ENCODE data around the gene COL8A1. TPM values are rescaled to one million over a fixed set of nuclear protein-coding genes. Genes with fewer than 3 reads are reported as not detected.

COL8A1 gene
- total RNA-seq, 1 experiment from 2014 or later: 24.4 TPM

DNA sequence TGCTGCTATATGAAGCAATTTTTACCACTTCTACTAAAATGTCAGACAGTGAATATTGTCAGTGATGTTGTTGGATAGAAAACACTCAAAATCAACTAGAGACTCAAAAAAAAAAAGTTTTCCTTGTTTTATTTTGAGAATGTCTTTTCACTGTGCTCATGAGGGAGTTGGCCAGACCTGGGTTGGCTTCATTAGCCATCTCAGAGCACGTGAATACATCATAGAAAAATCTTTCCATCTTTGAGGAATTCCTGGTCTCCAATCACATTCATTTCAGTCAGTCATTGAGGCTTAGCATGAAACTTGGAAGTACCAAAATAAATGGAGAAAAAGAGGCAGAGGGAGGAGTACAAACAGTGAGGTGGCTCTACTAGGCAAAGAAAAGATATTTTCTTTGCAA, 121.6 kb downstream of the COL8A1 start:
- DNase-seq (ENCODE audit: low spot score): no peak

DNA sequence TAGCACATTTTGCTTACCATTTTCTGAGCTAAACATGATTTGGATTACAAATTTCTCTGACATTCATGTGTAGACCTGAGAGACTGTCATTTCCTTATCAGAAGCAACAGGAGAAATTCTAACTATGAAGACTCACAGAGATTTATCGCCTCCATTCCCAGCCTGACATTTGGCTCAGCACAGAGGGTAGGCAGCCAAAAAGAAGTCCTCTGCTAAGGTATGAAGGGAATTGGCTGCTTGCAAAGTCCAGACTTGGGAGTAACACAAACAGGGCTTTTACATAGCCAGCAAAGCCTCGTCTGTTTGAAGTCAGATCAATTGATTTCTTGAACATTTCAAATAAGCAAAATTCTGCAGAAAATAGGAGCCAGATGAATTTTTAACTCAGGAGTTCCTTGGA, 122.2 kb downstream of the COL8A1 start:
- no peak for DNase-seq (ENCODE audit: low spot score)

DNA sequence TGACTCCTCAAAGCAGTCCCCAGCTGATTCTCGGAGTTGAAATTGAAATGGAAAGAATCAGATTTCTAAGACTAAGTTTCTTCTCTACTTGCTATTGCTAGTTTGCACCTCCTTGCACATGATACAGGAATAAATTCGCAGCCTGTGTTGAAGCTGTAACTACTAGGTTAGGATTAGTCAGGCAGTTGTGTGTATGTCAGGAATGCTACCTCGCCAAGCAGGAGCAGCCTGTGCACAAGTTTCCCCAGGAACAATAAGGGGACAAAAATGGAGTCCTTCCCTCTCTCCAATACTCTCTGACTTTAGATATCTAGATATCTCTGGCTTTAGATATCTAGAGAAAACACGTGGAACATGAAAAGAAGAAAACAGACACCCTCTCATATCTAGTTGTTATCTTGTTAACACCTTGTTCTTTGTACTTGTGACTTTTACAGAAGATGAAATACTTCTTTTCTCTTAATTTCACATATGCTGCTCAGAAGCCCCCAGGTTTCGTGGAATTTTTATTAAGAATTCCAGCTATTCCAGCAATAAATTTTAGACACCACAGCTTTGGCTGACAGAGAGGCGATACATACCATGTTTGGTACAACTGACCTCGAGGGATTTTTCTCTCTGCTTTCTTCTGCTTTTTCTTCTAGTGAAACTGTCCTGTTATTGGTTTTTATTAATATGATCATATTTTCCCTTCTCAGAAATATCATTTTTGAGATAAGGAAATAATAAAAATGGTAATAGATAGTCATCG, 123.2 kb downstream of the COL8A1 start:
- DNase-seq (ENCODE audit: low spot score): no peak

DNA sequence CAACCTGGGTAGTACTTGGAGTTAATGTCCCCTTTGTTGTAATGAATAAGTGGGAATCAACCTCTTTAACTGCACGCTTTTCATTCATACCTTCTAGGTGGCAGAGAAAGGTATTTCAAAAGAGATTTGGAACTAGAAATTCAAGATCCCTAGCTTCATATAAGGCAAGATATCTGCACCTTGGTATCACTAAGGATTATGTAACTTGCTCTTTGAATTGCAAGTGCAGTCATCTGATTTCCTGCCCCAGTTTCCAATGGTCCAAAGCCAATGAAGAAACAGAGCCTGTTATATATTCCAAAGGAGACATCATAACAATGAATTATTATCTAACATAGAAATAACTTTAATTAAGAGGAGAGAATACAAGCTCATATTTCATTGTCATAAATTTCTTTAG, 124.5 kb downstream of the COL8A1 start:
- DNase-seq (ENCODE audit: low spot score): no peak

DNA sequence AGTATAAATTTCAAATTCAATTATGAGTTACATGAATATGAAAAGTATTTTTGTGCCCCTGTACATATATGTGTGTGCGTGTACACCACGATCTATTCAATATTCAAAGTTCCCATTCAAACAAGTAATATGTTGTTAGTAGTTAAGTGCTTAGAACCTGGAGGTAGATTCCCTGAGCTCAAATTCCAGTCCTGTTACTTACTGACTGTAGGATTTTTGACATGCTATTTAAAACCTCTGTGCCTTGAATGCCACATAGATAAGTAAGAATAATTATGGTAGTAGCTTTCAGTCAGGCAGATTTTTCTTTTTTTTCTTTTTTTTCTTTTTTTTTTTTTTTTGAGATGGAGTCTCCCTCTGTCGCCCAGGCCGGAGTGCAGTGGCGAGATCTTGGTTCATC, 126.0 kb downstream of the COL8A1 start:
- no peak for DNase-seq (ENCODE audit: low spot score)

DNA sequence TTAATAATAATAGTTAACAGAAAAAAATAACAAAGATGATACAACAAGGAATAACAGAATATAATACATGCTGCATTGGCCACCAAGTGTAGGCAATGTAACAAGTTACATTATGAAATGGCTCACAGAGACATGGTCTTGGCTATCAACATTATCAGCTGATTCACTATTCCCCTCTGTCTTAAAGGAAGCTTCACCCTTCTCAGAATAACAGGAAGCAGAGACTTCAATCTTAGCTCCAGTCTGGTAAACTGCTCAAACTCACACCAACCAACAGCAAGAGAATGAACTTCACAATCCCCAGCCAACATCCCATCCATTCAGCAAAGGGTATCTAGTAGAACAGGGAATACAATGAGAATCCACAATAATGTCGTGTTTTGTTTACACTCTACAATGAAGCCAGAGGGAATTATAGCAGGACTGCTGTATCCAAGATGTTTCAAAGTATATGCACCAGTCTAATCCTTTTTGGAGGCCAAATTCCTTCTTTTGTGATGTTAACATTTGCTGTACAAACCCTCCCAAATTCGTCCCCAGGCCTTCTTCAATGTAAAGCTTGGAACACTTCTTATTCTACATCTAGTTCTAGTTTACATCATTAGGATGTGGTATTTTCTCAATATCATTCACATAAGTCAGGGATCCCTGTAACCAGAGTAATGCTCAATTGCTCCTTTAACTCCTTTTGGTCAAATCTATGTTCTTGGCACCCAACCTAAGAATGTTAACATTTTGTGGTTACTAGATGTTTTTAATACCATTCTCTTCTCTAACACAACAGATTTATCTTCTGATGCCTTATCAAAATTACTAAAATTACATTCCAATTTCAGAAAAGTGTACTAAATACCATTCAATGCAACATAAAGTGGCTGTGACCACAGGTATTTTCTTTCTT, 126.9 kb downstream of the COL8A1 start:
- no peak for DNase-seq (ENCODE audit: low spot score)

DNA sequence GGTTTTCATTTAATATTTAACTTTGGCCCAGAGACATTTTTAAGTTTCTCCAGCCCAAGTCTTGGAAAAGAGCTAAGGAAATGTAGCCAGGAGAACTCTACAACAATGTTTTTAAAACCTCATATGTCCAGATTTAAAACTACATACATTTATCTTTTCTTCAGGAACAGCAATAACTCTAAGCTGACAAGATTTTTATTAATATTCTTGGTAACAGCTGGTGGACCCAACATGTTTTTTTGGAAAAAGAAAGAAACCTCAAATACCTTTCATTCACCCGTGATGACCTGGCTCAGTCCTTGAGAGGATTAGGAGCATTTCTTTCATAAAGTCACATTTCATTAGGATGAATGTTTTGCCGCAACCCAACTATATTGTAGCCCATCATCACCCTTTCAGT, 128.9 kb downstream of the COL8A1 start:
- DNase-seq (ENCODE audit: low spot score): no peak

DNA sequence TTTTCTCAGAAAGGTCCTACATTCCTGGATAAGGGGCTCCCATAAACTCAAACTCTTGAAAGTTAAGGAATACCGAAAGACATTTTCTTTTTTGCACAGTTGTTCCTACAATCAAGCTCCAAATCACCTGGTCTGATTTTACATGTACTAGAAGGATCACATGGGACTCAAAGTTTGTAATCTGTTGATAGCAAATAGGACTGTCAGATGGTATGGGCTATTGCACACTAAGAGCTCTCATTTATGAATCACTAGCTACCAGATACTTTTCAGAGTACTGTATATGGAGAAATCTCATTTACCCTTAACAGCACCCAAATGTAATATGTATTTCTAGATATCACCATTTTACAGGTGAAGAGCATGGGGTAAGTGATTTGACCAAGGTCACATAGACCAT, 129.7 kb downstream of the COL8A1 start:
- DNase-seq (ENCODE audit: low spot score): no peak

DNA sequence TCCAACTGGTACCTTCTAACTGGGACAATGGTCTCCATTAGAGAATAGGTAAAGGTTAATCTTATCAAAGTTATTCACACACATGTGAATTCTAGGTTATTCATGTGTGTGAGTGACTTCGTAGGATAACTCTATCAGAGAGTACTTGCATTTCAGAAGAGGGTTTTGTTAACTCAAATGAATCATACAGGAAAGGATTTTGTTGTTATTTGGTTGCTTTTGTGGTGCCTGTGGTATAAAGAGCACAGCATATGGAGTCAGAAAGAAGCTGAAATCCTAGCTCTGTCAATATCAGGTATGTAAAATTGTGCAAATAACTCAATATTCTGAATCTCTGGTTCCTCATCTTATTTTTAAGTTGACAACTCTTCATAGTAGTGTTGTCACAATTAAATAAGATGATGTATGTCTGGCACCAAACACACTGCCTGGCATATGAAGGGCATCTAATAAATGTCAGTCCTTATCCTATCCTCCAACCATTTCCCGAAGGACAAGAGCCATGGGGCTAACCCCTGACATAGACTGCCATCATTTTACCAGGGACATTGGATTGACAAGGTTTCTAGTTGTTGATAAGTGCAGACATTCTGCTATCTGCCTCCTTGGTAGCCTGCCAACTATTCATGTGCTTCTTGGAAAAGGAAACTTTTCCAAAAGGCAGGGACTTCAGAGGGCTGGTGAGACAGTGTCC, 130.6 kb downstream of the COL8A1 start:
- no peak for DNase-seq (ENCODE audit: low spot score)

DNA sequence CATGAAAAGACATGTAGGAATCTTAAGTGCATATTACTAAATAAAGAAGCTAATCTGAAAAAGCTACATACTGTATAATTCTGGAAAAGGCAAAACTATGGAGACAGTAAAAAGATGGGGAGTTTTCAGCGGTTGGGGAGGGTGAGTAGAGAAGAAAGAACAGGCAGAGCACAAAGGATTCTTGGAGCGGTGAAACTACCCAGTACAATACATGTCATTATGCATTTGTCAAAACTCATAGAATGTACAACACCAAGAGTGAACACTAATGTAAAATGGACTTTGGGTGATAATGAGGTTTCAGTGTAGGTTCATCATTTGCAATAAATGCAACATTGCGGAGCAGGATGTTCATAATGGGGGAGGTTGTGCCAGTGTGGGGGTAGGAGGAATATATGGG, 133.8 kb downstream of the COL8A1 start:
- no peak for DNase-seq (ENCODE audit: low spot score)

DNA sequence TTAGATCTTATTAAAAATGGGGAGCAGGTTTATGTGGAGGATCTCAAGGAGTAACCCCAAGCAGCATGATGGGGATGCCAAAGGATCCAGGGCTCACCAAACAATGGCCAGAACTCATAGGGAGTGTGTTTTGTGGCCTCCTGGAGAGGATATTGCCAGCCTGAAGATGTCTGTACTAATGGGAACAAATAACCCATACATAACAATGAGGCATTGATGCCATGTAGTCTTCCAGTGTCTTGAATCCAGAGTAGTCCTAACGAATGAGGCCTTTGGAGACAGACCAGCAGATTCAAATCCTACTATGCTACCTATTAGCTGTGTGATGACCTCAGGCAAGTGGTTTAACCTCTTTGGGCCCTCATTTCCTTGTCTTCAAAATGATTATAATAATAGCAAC, 134.3 kb downstream of the COL8A1 start:
- DNase-seq (ENCODE audit: low spot score): no peak

DNA sequence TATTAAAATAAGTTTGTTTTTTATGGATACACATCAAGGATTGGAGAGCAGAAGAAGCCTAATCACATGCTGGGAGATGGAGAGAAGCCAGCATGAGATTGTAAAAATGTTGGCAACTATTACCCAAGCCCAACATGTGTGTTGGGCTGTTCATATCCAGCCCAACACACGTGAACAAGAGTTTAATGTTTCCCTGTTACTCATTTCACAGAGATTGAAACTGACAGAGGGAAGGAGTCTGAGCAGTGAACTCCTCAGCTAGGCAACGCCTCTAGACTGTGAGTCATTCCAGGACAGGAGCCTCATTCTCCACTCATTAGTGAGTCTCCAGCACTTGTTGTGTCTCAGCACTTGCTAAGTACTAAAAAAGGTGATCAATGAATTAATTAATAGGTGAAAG, 136.1 kb downstream of the COL8A1 start:
- DNase-seq (ENCODE audit: low spot score): peak; percentile 67

DNA sequence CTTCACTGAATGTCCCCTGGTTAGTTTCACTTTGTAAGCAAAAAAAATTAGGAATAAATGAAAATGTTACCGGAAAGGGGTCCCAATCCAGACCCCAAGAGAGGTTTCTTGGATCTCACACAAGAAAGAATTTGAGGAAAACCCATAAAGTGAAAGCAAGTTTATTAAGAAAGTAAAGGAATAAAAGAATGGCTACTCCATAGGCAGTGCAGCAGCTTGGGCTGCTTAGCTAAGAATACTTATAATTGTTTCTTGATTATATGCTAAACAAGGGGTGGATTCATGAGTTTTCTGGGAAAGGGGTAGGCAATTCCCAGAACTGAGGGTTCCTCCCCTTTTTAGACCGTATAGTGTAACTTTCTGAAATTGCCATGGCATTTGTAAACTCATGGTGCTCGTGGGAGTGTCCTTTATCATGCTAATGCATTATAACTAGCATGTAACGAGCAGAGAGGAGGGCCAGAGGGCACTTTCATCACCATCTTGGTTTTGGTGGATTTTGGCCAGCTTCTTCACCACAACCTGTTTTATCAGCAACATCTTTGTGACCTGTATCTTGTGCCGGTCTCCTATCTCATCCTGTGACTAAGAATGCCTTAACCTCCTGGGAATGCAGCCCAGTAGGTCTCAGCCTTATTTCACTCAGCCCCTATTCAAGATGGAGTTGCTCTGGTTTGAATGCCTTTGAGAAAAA, 138.3 kb downstream of the COL8A1 start:
- DNase-seq (ENCODE audit: low spot score): peak; percentile 76

DNA sequence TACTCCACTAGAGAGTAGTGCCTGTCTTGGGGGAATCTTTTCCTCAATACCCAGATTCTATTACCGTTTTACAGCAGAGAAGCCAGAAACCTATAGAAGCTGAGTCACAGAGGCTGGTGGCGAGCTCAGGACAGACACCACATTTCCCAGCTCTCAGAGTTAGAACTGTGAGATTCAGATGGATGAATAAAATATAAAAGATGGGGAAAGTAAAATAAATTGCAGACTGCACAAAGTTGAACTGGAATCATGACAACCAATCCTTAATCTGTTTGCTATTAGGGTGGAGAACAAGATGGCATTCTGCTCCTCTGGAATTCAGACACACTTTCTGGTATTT, 138.8 kb downstream of the COL8A1 start:
- no peak for DNase-seq (ENCODE audit: low spot score)

DNA sequence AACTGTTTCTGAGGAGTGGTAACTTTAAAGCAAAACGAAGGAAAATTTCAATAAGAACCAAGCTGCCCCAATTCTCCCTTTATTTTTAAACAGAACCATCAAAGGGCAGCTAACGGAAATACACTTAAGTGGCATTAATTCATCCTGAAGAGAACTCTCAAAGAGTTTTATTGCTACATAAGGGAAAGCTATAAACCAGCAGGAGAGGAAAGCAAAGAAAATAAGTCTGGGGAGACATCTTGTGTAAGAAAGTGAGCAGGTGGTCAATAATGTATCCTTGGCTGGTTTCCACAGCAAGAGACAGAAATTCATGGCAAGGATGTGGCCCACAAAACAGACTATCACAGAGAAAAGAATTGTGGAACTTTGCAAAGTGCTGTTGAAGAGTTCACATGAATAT, 139.3 kb downstream of the COL8A1 start:
- no peak for DNase-seq (ENCODE audit: low spot score)

DNA sequence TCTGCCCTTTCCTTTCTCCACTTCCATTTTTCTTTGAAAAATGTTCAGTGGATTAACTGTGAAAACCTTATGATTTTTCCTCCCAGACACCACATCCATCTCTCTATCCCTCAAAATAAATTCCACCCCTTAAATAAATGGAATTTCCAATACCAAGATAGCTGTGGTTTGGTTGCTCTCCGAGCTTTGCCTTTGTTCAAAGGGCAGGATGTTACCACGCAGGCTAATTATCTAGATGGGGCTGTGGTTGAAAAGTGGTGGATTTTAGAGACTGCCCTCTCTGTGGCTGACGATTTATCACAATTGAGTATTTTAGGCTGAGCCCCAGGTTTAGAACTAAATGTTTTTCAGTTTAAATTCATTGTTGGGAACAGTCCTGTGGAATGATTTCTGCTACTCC, 142.4 kb downstream of the COL8A1 start:
- peak; percentile 51 for DNase-seq (ENCODE audit: low spot score)

DNA sequence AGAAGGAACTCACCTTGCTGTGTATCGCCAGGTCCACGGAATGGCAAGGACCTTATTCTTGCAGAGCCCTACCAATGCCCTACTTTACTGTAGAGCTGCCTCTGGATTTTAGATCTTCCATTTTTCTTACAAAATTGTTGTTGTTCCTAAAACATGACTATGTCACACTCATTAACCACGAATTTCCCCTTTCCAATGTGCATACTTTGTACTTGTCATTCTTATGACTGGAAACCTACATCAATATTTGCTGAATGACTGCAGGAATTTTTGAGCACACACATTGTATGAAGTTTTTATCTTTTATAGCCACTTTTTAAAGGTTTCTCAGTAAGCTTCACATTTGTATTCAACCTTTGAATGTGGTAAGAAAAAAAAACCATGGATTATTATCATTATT, 143.4 kb downstream of the COL8A1 start:
- no peak for DNase-seq (ENCODE audit: low spot score)

DNA sequence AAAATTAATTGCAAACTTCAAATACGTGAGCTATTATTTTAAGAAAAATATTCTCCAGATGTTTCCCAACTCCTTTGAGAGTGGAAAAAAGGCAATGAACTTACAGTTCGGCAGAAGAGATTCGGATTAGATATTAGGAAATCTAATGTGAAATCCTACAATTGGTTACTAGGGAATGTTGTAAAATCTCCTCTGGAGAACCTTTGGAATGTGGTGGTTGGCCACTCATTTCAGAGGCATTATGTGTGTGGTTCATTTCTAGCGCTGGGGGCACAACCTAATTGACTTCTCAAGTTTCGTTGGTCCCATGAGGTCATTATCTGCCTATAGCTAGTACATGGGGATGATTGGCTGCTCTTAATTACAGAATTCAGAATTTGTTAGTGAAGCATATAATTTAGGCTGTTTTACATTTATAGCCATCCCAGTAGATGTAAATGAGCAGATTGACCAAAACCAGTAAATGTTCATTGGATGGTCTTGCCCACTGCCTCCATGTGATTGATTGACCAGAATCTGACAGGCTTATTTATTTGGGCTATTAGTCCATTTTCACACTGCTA, 144.7 kb downstream of the COL8A1 start:
- peak; percentile 82 for DNase-seq (ENCODE audit: low spot score)

DNA sequence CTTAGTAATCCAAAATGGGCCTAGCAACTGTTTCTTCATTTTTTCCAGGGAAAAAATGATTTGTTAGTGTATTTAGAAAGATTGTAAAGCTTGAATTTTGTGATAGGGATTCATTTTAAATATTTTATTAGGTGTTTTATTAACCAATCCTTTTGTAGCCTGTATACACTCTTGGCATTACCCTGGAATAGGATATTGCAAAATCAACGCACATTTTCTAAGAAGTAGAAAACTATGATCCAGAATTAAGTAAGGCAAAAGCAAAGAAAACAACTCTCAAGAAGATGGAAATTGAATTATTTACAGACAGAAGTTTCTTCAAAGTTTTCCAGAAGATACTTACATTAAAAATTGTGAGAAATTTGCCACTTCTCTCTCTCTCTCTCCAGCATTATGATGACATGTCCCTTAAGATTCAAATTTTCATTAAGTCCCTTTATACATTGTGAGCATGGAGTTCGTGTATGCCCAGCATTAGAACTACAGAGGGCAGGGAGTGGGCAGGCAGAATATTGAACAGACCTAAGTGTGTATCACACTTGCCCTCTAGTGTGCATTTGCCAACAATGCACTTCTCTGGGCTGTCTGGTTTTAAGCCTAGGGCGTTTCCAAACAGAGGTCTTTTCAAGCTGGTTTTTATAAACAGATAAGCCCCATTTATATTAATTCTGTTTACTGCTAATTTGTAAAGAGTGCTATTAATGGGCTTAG, 150.8 kb downstream of the COL8A1 start:
- DNase-seq (ENCODE audit: low spot score): peak; percentile 72

DNA sequence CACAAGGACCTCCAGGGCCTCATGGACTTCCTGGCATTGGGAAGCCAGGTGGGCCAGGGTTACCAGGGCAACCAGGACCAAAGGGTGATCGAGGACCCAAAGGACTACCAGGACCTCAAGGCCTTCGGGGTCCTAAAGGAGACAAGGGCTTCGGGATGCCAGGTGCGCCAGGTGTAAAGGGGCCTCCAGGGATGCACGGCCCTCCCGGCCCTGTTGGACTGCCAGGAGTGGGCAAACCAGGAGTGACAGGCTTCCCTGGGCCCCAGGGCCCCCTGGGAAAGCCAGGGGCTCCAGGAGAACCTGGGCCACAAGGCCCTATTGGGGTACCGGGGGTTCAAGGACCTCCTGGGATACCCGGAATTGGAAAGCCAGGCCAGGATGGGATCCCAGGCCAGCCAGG, 156.1 kb downstream of the COL8A1 start:
- DNase-seq (ENCODE audit: low spot score): no peak

DNA sequence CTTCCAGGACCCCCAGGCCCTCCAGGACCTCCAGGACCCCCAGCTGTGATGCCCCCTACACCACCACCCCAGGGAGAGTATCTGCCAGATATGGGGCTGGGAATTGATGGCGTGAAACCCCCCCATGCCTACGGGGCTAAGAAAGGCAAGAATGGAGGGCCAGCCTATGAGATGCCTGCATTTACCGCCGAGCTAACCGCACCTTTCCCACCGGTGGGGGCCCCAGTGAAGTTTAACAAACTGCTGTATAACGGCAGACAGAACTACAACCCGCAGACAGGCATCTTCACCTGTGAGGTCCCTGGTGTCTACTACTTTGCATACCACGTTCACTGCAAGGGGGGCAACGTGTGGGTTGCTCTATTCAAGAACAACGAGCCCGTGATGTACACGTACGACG, 157.2 kb downstream of the COL8A1 start:
- no peak for DNase-seq (ENCODE audit: low spot score)
